Upper lobe of right lung (tissue), 1 donor: ENCODE measurements around the gene MMP2. TPM values are rescaled to one million over a fixed set of nuclear protein-coding genes. Genes with fewer than 3 reads are reported as not detected.

Experiments
- ATAC-seq: fragments of 200-7000 bp; cut with Tn5 transposase; one replicate; pipeline ENCODE4 v1.9.1; 2020; ENCODE audit warnings: mild to moderate bottlenecking, moderate library complexity
- DNase-seq: peaks from one replicate; pipeline ENCODE4 v3.0.0-alpha.2; 2020
- H3K27ac ChIP-seq: fragments of 200-600 bp; one replicate; pipeline ENCODE4 v1.8.0; 2022
- H3K27me3 ChIP-seq: fragments of 200-600 bp; one replicate; pipeline ENCODE4 v1.8.0; 2022; ENCODE audit warnings: mild to moderate bottlenecking
- H3K36me3 ChIP-seq: fragments of 200-600 bp; one replicate; pipeline ENCODE4 v1.8.0; 2022
- H3K4me1 ChIP-seq: fragments of 200-600 bp; one replicate; pipeline ENCODE4 v1.8.0; 2022
- H3K4me3 ChIP-seq: fragments of 200-600 bp; one replicate; pipeline ENCODE4 v1.8.0; 2022; ENCODE audit warnings: mild to moderate bottlenecking
- H3K9me3 ChIP-seq: fragments of 200-600 bp; one replicate; pipeline ENCODE4 v1.8.0; 2022
- intact Hi-C: fragments of 100-400 bp; cut with DNase I; formaldehyde crosslinking; loops from one replicate; pipeline ENCODE4 v1.11.0; 2022
- total RNA-seq: library from RNA; stranded (reverse); fragmentation: NEBNext Ultra II Directional; extraction: Animal tissue kit (Norgen Biotek cat#: 25700); gene quantifications from one replicate; pipeline ENCODE4 v1.2.1, GENCODE V29; 2021
- TF ChIP-seq, protein P1 (sequence below): fragments of 200-600 bp; IDR thresholded peaks from one replicate; pipeline ENCODE4 v1.8.0; 2022; ENCODE audit warnings: antibody characterized with exemption
- donor health status: DM: no; HTN: yes; CAD: no; lungs with severe emphysema.

MMP2 gene
- total RNA-seq, 1 donor from 2014 or later = 353 TPM

DNA sequence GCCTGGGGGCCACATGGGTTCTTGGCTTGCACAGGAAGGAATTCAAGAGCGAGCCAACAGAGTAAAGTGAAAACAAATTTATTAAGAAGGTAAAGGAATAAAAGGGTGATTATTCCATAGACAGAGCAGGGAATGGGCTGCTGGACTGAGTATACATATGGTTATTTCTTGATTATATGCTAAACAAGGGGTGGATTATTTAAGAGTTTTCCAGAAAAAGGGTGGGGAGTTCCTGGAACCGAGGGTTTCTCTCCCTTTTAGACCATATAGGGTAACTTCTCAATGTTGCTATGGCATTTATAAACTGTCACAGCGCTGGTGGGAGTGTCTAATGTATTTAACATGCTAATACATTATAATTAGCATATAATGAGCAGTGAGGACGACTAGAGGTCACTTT, 2.0 kb downstream of the MMP2 start:
- no peaks in the 10 kb centered on the region for H3K9me3 ChIP-seq
- intact Hi-C loops = no loop called here

GRCh38 chr16:55482056-55482455, 3.1 kb downstream of the MMP2 start:
- TF ChIP-seq, protein P1, sequence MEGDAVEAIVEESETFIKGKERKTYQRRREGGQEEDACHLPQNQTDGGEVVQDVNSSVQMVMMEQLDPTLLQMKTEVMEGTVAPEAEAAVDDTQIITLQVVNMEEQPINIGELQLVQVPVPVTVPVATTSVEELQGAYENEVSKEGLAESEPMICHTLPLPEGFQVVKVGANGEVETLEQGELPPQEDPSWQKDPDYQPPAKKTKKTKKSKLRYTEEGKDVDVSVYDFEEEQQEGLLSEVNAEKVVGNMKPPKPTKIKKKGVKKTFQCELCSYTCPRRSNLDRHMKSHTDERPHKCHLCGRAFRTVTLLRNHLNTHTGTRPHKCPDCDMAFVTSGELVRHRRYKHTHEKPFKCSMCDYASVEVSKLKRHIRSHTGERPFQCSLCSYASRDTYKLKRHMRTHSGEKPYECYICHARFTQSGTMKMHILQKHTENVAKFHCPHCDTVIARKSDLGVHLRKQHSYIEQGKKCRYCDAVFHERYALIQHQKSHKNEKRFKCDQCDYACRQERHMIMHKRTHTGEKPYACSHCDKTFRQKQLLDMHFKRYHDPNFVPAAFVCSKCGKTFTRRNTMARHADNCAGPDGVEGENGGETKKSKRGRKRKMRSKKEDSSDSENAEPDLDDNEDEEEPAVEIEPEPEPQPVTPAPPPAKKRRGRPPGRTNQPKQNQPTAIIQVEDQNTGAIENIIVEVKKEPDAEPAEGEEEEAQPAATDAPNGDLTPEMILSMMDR = no peak
- intact Hi-C loops = no loop called here
- H3K36me3 ChIP-seq = peaks cover 13% of the 10 kb centered on the region
- H3K27ac ChIP-seq = no peak overlapping the region
- no peaks in the 10 kb centered on the region for H3K27me3 ChIP-seq
- H3K4me3 ChIP-seq = peak overlapping the region; percentile 57
- H3K9me3 ChIP-seq = no peaks in the 10 kb centered on the region
- peaks cover 17% of the 10 kb centered on the region for H3K4me1 ChIP-seq
- DNase-seq (no peak), ATAC-seq (no peak)

More for the DNA sequence above, 2.0 kb downstream of the MMP2 start:
- Histone ChIP-seq H3K36me3 (peaks cover 13% of the 10 kb centered on the region), H3K4me1 (peaks cover 17% of the 10 kb centered on the region), H3K27ac (peak overlapping the region; percentile 17), H3K27me3 (no peaks in the 10 kb centered on the region), H3K4me3 (peak overlapping the region; percentile 57)
- no peak for DNase-seq
- no peak for ATAC-seq
- TF ChIP-seq, protein P1 = no peak

DNA sequence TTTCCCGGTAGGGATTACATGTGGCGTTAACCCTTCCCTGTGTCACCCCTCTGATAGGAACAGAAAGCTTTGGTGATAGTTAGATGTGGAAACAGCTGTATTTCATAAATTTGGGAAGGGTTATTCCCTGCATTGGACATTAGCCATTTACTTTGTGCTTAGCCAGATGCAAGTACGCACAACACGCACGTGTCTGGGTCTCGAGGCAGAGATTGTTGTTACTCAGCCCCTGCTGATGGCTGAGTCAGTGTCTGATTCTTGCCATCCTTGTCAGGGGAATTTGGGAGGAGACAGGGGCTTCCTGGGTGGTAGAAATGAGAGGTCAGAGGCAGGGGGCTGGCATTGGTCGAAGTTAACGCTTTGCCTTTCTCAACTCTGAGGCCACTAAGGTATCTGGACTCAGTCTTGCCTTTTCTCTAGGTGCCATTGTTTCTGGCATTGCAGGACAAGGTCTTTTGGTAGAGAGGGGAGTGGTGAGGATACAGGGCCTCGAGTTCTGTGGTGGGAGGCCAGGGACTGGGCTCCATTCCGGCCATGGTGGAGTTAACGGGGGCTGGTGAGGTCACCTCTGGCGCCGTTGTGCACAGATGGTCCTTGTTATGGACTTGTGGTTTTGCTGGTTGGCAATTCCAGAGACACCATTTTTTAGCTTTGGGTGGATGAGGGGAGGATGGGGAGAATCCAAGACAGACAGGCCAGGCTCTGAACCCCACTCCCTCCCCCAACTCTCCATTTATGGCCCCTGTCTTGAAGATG, 8.2 kb downstream of the MMP2 start:
- no peak for ATAC-seq
- no peak for DNase-seq
- intact Hi-C loops = no loop called here

DNA sequence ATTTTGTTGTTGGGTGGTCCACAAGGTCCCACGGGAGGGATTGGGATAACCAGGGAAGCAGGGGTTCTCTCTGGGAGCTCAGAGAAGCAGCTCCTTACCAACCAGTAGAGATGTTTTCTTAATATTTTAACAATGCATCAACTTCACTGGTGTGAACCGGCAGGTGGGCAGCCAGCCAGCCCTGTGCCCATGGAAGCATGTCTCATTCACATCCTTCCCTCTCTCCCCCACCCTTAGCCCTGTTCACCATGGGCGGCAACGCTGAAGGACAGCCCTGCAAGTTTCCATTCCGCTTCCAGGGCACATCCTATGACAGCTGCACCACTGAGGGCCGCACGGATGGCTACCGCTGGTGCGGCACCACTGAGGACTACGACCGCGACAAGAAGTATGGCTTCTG, 9.3 kb downstream of the MMP2 start:
- no peak overlapping the region for H3K4me3 ChIP-seq
- H3K9me3 ChIP-seq = no peaks in the 10 kb centered on the region
- ATAC-seq (no peak), DNase-seq (no peak)
- no peaks in the 10 kb centered on the region for H3K4me1 ChIP-seq
- H3K27me3 ChIP-seq = no peaks in the 10 kb centered on the region
- no peak overlapping the region for H3K27ac ChIP-seq
- TF ChIP-seq, protein P1 = no peak
- intact Hi-C loops = no loop called here
- peaks cover 34% of the 10 kb centered on the region for H3K36me3 ChIP-seq

More for the DNA sequence above, 8.2 kb downstream of the MMP2 start:
- peak overlapping the region; percentile 3 for H3K27ac ChIP-seq
- H3K4me1 ChIP-seq = peaks cover 7% of the 10 kb centered on the region
- H3K9me3 ChIP-seq = no peaks in the 10 kb centered on the region
- H3K27me3 ChIP-seq = no peaks in the 10 kb centered on the region
- H3K36me3 ChIP-seq = peaks cover 32% of the 10 kb centered on the region
- H3K4me3 ChIP-seq = no peak overlapping the region
- TF ChIP-seq, protein P1 = no peak

GRCh38 chr16:55489119-55489955, 10.3 kb downstream of the MMP2 start:
- Histone ChIP-seq H3K4me3 (no peak overlapping the region), H3K27ac (no peak overlapping the region), H3K4me1 (no peaks in the 10 kb centered on the region), H3K9me3 (no peaks in the 10 kb centered on the region), H3K36me3 (peaks cover 41% of the 10 kb centered on the region), H3K27me3 (no peaks in the 10 kb centered on the region)
- no peak for ATAC-seq
- TF ChIP-seq, protein P1 = no peak
- intact Hi-C loops = no loop called here
- DNase-seq = no peak
